Tibial nerve (tissue), 3 donors: ENCODE data around the gene KDM5A.

Source experiments
- POLR2A ChIP-seq, 2 donors: fragments of 450-650 bp; IDR thresholded peaks; one replicate each; pipeline ENCODE4 v1.6.1; 2017; ENCODE audit warnings: antibody characterized with exemption in 2 of 2, mild to moderate bottlenecking in 2 of 2, moderate library complexity in 2 of 2
- TF ChIP-seq, protein P1 (sequence below), 5 experiments: fragments of 200-600 bp in 3 of 5; fragments of 450-650 bp in 2 of 5; sonication (generic) in 3 of 5; IDR thresholded peaks; one replicate each; pipeline ENCODE4 v1.5.1; 2016 to 2019; ENCODE audit warnings: antibody characterized with exemption in 5 of 5, mild to moderate bottlenecking in 3 of 5, moderate library complexity in 2 of 5

DNA sequence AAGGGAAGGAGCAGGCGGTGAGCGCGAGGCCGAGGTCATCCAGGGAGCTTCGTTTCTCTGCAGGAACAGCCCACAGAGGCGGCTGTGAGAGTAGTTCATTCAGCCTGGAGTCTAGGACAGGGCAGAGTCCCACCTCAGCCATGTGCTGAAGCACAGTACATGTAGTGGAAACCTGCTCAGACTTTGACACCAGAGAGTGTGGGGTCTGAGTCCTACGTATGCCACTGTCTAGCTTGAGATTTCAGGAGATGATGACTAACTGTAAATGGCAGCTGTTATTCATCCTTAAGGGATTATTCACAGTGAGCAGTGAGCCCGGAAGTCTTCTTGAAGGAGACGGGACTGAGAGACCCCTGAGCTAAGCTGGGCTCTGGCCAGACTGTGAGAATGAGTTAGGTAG lies 125.5 kb downstream of the KDM5A start:
- TF ChIP-seq, protein P1, sequence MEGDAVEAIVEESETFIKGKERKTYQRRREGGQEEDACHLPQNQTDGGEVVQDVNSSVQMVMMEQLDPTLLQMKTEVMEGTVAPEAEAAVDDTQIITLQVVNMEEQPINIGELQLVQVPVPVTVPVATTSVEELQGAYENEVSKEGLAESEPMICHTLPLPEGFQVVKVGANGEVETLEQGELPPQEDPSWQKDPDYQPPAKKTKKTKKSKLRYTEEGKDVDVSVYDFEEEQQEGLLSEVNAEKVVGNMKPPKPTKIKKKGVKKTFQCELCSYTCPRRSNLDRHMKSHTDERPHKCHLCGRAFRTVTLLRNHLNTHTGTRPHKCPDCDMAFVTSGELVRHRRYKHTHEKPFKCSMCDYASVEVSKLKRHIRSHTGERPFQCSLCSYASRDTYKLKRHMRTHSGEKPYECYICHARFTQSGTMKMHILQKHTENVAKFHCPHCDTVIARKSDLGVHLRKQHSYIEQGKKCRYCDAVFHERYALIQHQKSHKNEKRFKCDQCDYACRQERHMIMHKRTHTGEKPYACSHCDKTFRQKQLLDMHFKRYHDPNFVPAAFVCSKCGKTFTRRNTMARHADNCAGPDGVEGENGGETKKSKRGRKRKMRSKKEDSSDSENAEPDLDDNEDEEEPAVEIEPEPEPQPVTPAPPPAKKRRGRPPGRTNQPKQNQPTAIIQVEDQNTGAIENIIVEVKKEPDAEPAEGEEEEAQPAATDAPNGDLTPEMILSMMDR (IDR thresholded peaks at IDR 0.05) = no peak
- TF ChIP-seq POLR2A (IDR thresholded peaks at IDR 0.05) = no peak
